Posterior vena cava (tissue), 2 donors: ENCODE measurements around the gene OTOS. TPM values are rescaled to one million over a fixed set of nuclear protein-coding genes. Genes with fewer than 3 reads are reported as not detected.
A peak's percentile ranks its signal among the peaks of the same experiment; 100 is the strongest.

ENCODE experiments used
- DNase-seq: peaks from one replicate; pipeline ENCODE4 v3.0.0-alpha.2; 2020; ENCODE audit warnings: low spot score
- intact Hi-C, 2 donors: fragments of 100-400 bp; cut with DNase I; formaldehyde crosslinking; loops; one replicate each; pipeline versions ENCODE4 v1.14.1 to v1.14.2; 2022 to 2023
- total RNA-seq, 2 donors: library from RNA; stranded (reverse); fragmentation: NEBNext Ultra II Directional; extraction: Animal tissue kit (Norgen Biotek cat#: 25700); gene quantifications; one replicate each; pipeline ENCODE4 v1.2.1, GENCODE V29; 2021
- donor health status: DM: yes; HTN: yes; CAD: no.
- donor health status: DM: yes; HTN: yes; CAD: no.

OTOS gene
- total RNA-seq, 2 donors from 2014 or later, result not detected

DNA sequence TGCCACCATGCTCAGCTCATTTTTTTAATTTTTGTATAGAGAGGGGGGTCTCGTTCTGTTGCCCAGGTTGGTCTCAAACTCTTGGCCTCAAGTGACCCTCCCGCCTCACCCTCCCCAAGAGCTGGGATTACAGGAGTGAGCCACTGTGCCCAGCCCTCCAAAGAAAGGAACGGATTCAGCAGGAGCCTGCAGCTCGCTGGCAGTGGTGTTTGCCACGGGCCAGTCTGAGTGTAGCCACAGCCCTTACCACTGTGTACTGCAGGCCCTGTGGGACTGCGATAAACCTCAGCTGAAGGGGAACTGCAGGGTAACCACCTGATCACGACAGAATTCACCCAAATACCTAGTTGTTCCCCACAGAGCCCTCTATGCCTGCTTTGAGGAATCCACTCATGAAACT, 11.1 kb downstream of the OTOS start:
- intact Hi-C loops, result no loop called here
- peak; percentile 18 for DNase-seq

GRCh38 chr2:240128608-240129145, 11.8 kb downstream of the OTOS start:
- intact Hi-C loops, result no loop called here
- DNase-seq, result no peak

DNA sequence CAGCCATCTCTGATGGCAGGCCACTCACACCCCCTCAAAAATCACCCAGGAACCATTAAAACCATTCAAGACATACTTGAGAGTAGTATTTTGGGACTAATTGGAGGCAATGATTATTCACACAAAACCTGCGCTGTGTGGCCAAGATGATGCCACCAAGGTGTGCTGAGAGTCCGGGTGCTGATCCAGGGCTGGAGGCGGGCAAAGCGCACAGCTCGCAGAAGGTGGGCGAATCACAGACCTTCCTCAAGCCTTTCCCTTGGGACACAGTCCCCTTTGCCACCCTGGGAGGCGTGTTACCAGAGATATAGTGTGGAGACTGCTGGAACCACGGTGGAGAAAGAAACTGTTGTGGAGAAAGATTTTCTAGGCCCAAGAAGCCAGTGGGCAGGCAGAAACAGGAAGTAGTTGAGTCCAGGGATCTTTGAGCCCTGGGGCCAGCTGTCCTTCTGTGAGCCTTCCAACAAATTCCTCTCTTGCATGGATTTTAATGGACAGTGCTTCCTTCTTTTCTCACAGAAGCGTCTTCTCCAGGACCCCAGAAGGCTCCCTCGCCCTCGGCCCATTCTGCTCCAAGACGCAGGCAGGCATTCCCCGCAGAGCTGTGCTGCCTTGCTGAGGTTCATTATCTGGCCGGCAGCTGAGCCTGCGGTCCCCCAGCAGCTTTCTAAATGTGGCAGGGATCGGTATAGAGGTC, 12.4 kb downstream of the OTOS start:
- peak; percentile 53 for DNase-seq
- intact Hi-C loops, result no loop called here

DNA sequence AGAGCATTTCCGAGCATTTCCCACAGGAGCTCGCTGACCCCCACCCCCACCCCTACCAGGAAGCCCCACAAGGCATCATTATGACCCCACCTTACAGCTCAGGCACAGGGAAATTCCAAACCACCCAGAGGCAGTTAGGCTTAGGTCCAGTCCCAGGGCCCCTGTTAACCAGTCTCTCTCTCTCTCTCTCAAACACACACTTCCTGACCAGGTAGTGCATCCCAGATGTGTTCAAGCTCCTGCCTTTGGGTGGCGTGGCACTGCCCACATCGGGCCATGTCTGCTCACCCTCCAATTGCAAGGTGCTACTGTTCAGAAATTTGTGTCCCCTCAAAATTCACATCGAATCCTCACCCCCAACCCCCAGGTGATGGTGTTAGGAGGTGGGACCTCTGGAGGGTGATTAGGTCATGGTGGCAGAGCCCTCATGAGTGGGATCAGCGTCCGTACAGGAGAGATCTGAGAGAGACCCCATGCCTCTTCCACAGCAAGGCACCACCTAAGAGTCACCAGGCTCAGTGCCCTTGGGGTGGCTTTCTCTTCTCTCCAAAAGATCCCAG, 13.2 kb downstream of the OTOS start:
- peak; percentile 29 for DNase-seq
- intact Hi-C loops, result no loop called here

GRCh38 chr2:240126731-240127130, 13.7 kb downstream of the OTOS start:
- peak; percentile 29 for DNase-seq
- intact Hi-C loops, result no loop called here

- peak; percentile 52 for DNase-seq
- intact Hi-C loops, result no loop called here
Measured at GRCh38 chr2:240125742-240126141, 14.7 kb downstream of the OTOS start.

GRCh38 chr2:240124651-240125030, 15.8 kb downstream of the OTOS start:
- DNase-seq, result peak; percentile 48
- intact Hi-C loops, result no loop called here

DNA sequence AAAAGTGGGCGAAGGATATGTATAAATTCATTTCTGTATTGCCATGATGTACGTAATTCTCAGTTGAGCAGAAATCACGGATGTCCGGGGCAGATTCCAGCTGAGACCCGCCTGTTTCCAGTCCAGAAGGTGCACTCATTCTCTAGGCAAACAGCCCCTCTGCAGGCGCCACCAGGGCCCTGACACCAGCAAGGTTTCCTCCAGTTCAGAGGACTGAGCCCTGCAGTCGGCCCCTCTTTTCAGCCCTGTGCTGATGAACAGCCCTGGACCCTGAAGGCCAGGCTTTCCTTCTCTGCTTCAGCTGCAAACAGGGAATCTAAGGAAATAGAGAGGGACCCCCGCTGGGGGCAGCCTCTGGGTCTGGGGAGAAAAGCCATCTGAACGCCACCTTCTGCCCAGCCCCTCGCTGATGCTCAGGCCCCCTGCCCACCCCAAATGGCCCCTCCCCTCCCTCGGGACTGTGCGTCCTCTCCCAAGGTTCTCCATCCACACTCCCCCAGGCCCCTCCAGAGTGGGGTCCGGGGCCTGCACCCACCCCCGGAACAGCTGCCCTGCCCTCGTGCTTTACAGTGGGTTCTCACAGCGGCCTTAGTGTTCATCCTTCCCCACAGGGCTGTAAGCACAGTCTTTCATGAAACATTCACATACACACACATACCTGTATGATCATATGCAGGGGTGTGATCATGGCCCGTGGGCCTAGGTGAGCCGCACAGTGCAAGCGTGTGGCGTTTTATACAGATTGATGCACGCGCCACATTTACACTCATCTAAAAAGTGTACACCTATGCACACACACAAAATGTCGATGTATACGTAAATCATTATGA, 16.4 kb downstream of the OTOS start:
- intact Hi-C loops, result no loop called here
- peak; percentile 45 for DNase-seq

GRCh38 chr2:240121675-240122074, 18.8 kb downstream of the OTOS start:
- DNase-seq, result peak; percentile 31
- intact Hi-C loops, result no loop called here

DNA sequence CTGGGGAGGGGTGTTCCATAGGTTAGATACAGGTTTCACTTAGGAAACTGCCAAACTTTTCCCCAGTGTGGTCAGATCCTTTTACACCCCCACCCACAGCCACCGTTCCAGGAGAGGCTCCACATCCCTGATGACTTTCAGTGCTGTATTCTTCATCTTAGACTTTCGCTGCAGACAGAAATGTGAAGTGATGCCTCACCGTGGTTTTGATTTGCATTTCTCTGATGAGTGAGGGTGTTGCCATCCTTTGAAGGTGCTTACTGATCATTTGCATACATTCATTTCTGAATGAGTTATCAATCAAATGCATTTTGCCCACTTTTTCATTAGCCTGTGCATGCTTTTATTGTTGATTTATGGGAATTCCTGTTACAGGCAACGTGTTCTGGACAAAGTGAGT, 19.3 kb downstream of the OTOS start:
- intact Hi-C loops, result no loop called here
- no peak for DNase-seq

- DNase-seq, result no peak
- intact Hi-C loops, result no loop called here
Measured at GRCh38 chr2:240114233-240114632, 26.2 kb downstream of the OTOS start.

DNA sequence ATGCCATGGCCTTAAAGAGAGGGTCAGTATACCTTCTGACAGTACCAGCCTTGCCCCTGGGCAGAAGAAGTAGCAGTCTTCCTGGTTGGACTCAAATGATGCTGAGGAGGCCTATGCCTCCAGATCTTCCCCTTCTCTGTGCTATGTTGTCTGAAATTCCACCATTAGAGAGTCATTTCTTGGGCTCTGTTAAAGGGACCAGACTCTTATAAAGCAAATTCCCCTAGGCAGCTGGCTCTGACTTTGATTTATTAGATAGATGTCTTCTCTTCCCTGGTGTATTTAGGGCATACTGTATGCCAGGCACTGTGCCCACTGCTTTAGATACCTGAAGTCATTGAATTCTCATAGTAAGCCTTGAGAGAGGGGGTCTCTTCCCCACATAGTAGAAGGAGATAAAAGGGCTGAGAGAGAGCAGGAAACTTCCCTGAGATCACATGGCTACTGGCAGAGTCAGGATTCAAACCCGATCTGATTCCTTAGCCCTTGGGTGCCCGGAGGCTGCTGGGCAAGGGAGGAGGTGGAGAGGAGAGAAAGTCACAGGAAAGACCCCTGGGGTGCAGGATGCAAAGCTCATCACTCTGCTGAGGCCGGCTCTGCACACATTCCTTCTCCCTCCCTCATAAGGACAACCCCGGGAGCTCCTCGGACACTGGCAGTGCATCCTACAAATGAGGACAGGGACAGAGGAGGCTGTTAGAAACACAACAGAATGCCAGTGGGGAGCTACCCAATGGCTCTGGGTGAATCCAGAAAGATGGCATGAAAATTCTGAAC, 27.4 kb downstream of the OTOS start:
- DNase-seq, result no peak
- intact Hi-C loops, result no loop called here

DNA sequence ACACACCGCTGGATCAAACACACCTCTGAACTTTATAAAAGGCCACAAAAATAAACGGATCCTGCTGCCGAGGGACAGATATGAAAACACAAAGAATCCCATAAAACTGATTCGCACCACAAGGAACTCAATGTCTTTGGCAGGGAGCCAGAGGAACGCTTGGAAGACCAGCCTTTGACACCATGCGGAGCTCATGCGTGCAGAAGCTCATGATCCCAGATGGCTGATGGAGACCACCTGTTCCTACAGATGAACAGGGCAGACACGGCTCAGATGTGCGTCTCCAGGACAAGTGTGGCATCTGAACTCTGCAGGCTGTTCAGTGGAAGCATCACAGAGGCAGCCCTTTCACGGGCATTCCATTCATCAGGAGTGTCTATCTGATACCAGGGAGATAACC, 29.2 kb downstream of the OTOS start:
- intact Hi-C loops, result no loop called here
- DNase-seq, result no peak

DNA sequence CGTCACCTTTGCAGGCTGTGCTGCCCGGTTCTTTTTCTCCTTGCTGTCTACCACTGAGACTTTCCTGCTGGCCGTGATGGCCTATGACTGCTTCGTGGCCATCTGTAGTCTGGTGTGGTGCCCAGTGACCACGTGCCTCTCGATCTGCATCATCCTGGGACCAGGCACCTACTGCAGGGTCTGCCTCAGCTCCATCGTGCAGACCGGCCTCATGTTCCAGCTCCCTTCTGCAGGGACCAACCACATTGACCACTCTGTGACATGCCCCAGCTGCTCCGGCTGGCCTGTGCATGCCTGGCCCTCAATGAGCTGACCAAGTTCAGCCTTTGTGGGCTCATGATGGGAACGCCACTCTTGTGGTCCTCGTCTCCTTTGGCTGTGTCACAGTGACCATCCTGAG, 31.1 kb downstream of the OTOS start:
- DNase-seq, result no peak
- intact Hi-C loops, result no loop called here

DNA sequence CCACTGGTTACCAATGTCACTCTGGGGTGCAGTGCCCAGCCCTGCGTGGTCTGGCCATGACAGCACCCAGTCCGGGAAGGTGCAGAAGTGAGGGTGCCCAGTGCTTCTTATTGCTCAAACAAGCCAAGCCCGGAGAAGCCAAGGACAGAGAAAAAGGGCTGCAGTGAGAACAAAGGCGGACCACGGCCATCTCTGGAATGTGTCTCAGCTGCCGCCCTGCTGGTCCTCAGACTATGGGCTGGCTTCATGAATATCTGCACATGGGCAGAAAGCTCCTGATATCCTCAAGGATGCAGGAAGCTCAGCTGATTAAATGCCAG, 33.0 kb downstream of the OTOS start:
- DNase-seq, result no peak
- intact Hi-C loops, result no loop called here

DNA sequence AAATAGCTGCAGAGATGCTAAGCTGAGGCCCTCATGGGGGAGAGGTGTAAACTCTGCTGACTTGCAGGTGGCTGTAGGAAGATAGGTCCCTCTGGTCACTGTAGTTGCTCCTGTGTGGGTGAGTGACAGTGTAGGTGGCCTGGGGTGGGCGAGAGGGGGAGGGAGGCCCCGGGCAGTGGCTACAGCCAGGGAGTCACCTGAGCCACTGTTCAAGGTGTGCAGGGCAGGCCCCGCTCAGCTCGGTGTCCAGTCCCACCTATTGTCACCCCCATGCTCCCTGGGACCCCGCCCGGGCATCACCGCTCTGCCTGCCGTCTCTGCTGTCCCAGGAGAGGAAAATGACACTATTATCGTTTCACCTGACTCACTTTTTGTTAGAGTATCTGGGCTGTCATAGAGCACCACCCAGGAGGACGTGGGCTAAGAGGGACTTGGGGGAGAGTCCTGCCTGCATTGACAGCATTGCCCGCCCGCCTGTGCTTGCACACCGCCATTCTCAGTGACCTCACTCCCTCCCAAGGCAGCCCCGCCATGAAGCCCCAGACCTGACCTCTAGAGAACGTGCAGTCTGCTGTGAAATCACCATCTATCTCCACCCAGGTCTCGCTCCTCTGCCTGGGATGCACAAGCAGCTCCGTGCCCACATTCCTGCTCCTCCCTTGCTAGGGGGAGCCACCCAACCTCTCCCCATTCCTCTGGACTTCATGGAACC, 33.5 kb downstream of the OTOS start:
- DNase-seq, result no peak
- intact Hi-C loops, result no loop called here

- intact Hi-C loops, result no loop called here
- no peak for DNase-seq
Measured at GRCh38 chr2:240105982-240106381, 34.5 kb downstream of the OTOS start.

- no peak for DNase-seq
- intact Hi-C loops, result no loop called here
Measured at GRCh38 chr2:240103136-240103535, 37.3 kb downstream of the OTOS start.

DNA sequence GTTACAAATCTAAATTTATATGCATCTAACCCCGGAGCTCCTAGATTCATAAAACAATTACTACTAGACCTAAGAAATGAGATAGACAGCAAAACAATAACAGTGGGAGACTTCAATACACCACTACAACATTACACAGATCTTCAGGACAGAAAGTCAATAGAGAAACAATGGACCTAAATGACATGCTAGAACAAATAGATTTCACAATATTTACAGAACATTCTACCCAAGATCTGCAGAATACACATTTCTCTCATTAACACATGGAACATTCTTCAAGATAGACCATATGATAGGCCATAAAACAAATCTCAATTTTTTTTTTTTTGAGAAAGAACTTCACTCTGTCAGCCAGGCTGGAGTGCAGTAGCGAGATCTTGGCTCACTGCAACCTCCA, 42.1 kb downstream of the OTOS start:
- intact Hi-C loops, result no loop called here
- no peak for DNase-seq
